GM21737 (cell line): ENCODE data around the gene UBASH3A.
"Not testable (repeated sequence)": the region's sequence is repeated elsewhere in the genome, so short reads cannot be mapped to it uniquely, and the experiment has no call there.

ENCODE experiments used
- ATAC-seq: cut with Tn5 transposase; IDR thresholded peaks from one replicate; pipeline ENCODE4 v1.9.1; 2021; ENCODE audit warnings: mild to moderate bottlenecking, moderate library complexity; ENCODE audit not compliant: unreplicated experiment

Gene UBASH3A

GRCh38 chr21:42465803-42466127, 62.1 kb downstream of the UBASH3A start:
- ATAC-seq: no peak

- ATAC-seq: no peak
Observed at GRCh38 chr21:42466700-42467099, 63.0 kb downstream of the UBASH3A start.

GRCh38 chr21:42467140-42467983, 63.7 kb downstream of the UBASH3A start:
- no peak for ATAC-seq

- ATAC-seq: no peak
Observed at GRCh38 chr21:42468491-42469131, 64.9 kb downstream of the UBASH3A start.

- peak; percentile 38 for ATAC-seq
Observed at GRCh38 chr21:42469272-42469671, 65.6 kb downstream of the UBASH3A start.

- not testable (repeated sequence) for ATAC-seq
Observed at GRCh38 chr21:42469726-42470125, 66.0 kb downstream of the UBASH3A start.

GRCh38 chr21:42471206-42471605, 67.5 kb downstream of the UBASH3A start:
- no peak for ATAC-seq

GRCh38 chr21:42471716-42472330, 68.1 kb downstream of the UBASH3A start:
- ATAC-seq: no peak

GRCh38 chr21:42472521-42472920, 68.8 kb downstream of the UBASH3A start:
- ATAC-seq: no peak

- ATAC-seq: no peak
Observed at GRCh38 chr21:42473498-42474042, 69.9 kb downstream of the UBASH3A start.

- no peak for ATAC-seq
Observed at GRCh38 chr21:42474043-42474831, 70.5 kb downstream of the UBASH3A start.

GRCh38 chr21:42475036-42475435, 71.3 kb downstream of the UBASH3A start:
- no peak for ATAC-seq

- ATAC-seq: no peak
Observed at GRCh38 chr21:42475526-42476387, 72.1 kb downstream of the UBASH3A start.

GRCh38 chr21:42476388-42477331, 73.0 kb downstream of the UBASH3A start:
- ATAC-seq: no peak

- ATAC-seq: no peak
Observed at GRCh38 chr21:42478504-42478903, 74.8 kb downstream of the UBASH3A start.

- ATAC-seq: no peak
Observed at GRCh38 chr21:42479582-42479981, 75.9 kb downstream of the UBASH3A start.

GRCh38 chr21:42480736-42481135, 77.0 kb downstream of the UBASH3A start:
- ATAC-seq: no peak

- ATAC-seq: no peak
Observed at GRCh38 chr21:42481169-42481568, 77.5 kb downstream of the UBASH3A start.

GRCh38 chr21:42484966-42485365, 81.3 kb downstream of the UBASH3A start:
- no peak for ATAC-seq
